Fibroblast of skin of scalp (primary cell): ENCODE results near the gene CEP43. TPM values are rescaled to one million over a fixed set of nuclear protein-coding genes. Genes with fewer than 3 reads are reported as not detected.
A peak's percentile ranks its signal among the peaks of the same experiment; 100 is the strongest.

Experiments used
- DNase-seq: peaks from one replicate; pipeline ENCODE4 v3.0.0-alpha.2; 2013
- polyA plus RNA-seq, 2 experiments: library from polyadenylated mRNA; unstranded; fragments of 120-200 nt; gene quantifications; one replicate each; pipeline ENCODE4 v1.2.1, GENCODE V29; 2013; ENCODE audit not compliant: insufficient read length in 2 of 2

Gene CEP43, protein sequence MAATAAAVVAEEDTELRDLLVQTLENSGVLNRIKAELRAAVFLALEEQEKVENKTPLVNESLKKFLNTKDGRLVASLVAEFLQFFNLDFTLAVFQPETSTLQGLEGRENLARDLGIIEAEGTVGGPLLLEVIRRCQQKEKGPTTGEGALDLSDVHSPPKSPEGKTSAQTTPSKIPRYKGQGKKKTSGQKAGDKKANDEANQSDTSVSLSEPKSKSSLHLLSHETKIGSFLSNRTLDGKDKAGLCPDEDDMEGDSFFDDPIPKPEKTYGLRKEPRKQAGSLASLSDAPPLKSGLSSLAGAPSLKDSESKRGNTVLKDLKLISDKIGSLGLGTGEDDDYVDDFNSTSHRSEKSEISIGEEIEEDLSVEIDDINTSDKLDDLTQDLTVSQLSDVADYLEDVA
- polyA plus RNA-seq (2013, experiment 1 of 2; ENCODE audit: insufficient read length): 14.2 TPM
- polyA plus RNA-seq (2013, experiment 2 of 2; ENCODE audit: insufficient read length): 14.8 TPM

- peak; percentile 97 for DNase-seq
These were observed at the start of gene CEP43 for GRCh38 chr6:166999145-166999883. Gene CEP43, plus strand, starts transcription at chr6:166999397. Its CDS starts 16 bp downstream, at chr6:166999413.

GRCh38 chr6:166949528-166950442 lies 49.4 kb upstream of the CEP43 start:
- no peak for DNase-seq

- no peak for DNase-seq
These were observed 48.8 kb upstream of the CEP43 start for GRCh38 chr6:166950443-166950821.

GRCh38 chr6:166950892-166951669 lies 48.1 kb upstream of the CEP43 start:
- peak; percentile 49 for DNase-seq

GRCh38 chr6:166951670-166952060 lies 47.5 kb upstream of the CEP43 start:
- no peak for DNase-seq

- no peak for DNase-seq
These were observed 47.1 kb upstream of the CEP43 start for GRCh38 chr6:166952121-166952520.

DNA sequence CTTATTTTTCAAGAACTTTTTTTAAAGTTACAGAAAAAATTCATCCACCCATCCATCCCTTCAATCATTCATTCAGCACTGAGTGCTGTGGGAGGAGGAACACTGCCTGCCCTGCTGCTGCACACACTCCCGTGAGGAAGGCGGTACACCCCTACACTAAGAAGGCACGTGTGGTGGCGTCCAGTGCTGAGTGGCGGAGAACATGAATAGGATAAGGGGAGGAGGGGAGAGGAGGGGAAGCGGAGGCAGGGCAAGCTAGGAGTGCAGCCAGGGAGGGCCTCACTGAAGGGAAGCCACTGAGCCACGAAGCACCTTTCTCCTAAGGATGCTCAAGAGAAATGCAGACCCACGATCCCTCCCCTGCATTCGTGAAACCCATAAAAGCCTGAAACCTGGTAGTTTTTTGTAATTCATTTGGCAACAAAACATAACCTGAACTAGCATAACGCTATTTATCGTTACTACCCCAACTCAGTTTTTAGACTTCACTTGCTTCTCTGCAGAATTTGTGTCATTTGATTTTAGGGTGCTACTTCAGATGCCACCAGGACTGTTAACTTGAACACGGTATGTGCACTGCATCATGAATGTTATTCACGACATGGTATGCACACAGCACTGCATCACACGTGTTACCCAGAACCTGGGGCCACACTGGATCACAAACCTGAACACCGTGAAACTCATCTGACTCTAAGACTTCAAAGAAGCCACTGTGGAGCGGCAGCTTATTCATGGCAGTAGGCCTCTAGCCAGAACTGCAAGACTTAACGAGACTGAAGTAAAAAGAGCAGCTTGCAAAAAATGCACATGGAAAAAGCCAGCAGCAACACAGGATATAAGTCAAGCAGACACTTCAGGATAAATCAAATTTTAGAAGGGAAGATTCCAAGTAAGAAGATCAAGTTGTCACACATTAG lies 46.4 kb upstream of the CEP43 start:
- DNase-seq: no peak

- no peak for DNase-seq
These were observed 45.0 kb upstream of the CEP43 start for GRCh38 chr6:166954118-166954713.

DNA sequence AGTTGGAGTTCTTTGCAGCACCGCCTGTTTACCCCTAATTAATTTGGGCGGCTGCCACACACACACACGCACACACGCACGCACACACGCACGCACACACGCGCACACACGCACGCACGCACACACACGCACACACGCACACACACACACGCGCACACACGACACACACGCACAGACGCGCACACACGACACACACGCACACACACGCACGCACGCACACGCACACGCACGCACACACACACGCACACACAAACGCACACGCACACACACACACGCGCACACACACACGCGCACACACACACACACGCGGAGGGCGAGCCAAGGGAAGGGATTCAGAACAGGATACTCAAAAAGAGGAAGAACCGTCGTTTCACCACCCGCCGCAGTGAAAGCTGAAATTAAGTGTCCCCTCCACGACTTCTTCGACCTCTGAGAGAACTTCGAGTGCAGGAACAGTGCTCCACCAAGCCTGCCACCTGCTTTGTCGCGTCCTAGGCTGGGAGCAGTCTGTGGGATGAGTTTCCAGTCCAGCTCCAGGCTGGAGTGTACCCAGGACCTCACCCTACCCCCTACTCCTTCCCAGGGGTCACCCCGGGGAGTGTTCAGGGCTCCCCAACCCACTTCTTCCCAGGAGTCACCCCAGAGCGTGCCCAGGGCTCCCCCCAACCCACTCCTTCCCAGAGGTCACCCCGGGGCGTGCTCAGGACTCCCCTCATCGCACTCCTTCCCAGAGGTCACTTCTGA lies 43.9 kb upstream of the CEP43 start:
- no peak for DNase-seq

DNA sequence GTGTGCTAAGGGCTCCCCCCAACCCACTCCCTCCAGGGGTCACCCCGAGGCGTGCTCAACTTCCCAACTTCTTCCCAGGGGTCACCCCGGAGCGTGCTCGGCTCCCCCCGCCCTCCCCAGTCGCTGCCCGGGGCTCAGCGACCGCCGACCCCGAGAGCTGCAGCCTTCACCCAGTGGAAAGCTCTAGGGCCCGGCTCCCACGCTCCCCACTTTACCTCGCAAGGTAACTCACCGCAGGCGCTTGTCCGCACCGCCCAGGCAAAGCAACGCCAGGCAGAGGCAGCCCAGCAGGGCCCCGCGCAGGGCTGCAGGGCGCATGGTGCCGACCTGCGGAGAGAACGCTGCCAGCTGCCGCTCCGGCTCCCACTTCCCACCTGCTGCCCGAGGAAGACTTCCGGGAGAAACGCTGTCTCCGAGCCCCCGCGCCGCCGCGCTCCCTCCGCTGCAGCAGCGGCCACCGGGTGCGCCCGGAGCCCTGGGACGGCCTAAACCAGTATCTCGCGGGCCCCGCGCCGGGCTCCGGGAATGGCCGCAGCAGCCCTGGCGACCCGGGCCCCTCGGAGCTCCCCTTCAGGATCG lies 43.2 kb upstream of the CEP43 start:
- peak; percentile 27 for DNase-seq

GRCh38 chr6:166956444-166957086 lies 42.6 kb upstream of the CEP43 start, which contains the start of gene RNASET2:
Gene RNASET2, minus strand, starts transcription at chr6:166956550. Its CDS starts 368 bp downstream, at chr6:166956182.
- peak; percentile 91 for DNase-seq

DNA sequence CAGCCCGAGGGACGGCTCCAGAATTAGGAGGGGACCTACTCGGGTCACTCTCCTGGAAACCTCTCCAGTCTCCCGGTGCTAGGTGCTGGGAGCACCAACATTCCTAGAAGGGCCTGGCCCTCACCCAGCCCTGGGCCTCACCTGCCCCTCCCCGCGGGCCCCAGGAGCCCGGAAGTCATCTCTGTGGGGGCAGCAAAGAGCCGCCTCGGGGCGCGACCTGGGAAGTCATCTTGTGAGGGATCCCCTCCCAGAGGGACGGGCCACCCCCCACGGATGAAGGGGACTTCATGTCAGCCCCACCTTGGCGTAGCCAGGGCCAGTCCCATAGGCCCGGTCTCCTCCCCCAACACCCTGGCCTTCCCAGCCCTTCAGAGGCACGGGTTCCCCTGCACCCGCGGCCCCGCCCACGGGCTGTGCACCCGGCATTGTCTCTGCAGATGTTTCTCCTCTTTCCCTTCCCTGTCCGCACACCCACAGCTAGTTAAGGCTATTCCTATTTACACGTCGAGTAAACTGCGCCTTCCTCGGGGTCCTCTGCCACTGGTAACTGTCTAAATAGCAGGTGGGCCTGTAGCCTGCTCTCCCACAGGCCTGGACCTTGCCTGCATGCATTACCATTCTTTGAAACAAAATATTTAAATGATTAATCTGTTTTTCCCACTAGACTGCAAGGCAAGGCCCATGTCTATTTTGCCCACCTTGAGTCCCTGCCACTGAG lies 42.0 kb upstream of the CEP43 start:
- DNase-seq: no peak

DNA sequence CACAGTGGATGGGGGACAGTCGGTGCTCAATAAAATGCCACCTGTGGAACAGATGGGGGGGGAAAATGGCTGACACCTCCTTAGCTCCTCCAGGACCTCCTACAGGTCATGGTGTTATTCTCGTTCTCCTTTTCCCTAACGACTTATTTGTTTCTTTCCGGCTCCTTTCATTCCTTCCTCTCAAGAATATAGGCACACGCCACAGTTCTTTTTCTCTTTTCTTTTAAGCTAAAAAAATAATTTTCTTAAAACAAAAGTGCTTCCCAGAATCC lies 41.5 kb upstream of the CEP43 start:
- DNase-seq: no peak

DNA sequence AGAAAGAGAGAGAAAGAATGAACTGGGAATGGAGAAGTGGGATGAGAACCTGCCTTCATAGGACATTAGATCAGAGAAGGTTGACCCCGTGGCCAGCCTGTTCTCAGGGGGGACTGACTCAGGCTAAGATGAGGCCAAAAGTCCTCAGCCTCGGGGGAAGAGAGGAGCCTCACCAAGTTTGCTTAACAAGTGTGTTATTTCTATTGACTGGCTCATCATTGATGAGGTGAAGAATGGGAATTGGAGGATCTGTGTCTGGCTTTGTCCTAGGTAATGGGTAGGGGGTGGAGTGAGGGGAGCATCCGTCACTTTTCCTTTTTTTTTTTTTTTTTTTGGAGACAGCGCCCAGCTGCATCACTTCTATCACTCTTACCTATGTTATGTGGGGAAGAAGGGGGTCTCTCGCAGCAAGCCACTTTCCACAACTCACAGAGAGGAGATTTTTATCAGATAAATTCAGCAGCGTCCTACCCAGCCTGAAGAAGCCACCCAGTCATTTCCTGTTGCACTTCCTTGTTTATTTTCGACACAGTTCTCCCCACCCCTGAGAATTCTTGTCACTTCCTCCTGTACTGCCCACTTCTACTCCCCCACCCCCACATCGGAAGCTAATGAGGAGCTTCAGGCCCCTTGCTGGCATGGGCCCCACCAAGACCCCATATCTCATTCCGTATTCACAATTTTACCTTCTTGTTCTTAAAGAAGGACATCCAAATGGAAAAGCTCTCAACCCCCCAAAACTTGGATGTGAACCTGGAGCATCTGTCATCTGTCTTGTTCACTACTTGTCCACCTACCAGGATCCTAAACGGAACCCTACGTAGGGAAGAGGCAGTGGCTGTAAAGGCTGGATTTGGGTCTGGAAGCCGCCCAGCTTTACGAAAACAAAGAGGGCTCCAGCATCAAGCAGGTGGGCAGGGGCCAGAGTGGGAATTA lies 40.0 kb upstream of the CEP43 start:
- DNase-seq: no peak

GRCh38 chr6:166959911-166960608 lies 39.1 kb upstream of the CEP43 start:
- no peak for DNase-seq

DNA sequence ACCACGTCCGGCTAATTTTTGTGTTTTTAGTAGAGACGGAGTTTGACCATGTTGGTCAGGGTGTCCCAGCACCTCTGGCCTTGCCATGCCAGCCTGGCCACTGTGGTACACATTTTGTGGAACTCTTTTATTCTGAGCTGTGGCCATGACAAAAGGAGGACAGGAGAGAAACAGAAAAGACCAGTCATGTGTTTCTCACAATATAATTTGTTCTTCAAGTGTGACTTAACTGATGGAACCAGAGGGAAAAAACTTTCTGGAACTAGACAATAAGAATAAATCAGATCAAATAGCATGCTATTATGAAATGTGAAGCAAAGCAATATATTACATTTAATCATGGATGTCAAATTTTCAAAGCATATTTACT lies 38.6 kb upstream of the CEP43 start:
- no peak for DNase-seq
